Thymus (tissue), 11 donors: Measurements from ENCODE around the gene B3GNT5. TPM values are rescaled to one million over a fixed set of nuclear protein-coding genes. Genes with fewer than 3 reads are reported as not detected.

Experiments
- DNase-seq, 9 donors: peaks; one replicate each; pipeline ENCODE4 v3.0.0-alpha.2; 2013; ENCODE audit warnings: low spot score in 9 of 9, low read depth in 6 of 9, missing footprints in 1 of 9
- H3K27ac ChIP-seq, 2 donors: one replicate each; pipeline ENCODE4 v1.5.1; 2013; ENCODE audit warnings: control low read depth in 1 of 2, low read depth in 1 of 2, low read length in 1 of 2, mild to moderate bottlenecking in 1 of 2, moderate library complexity in 1 of 2
- H3K27me3 ChIP-seq, 2 donors: one replicate each; pipeline ENCODE4 v1.5.1; 2013; ENCODE audit warnings: low read length in 1 of 2; ENCODE audit not compliant: control insufficient read depth in 2 of 2, insufficient read depth in 1 of 2
- H3K36me3 ChIP-seq, 2 donors: one replicate each; pipeline ENCODE4 v1.5.1; 2013; ENCODE audit warnings: low read length in 1 of 2, mild to moderate bottlenecking in 1 of 2, moderate library complexity in 1 of 2; ENCODE audit not compliant: control insufficient read depth in 2 of 2, insufficient read depth in 2 of 2
- H3K4me1 ChIP-seq, 2 donors: one replicate each; pipeline ENCODE4 v1.5.1; 2013; ENCODE audit warnings: low read length in 2 of 2; ENCODE audit not compliant: control insufficient read depth in 2 of 2, insufficient read depth in 2 of 2
- H3K4me3 ChIP-seq, 2 donors: one replicate each; pipeline ENCODE4 v1.5.1; 2013; ENCODE audit warnings: low read length in 2 of 2, control low read depth in 1 of 2, mild to moderate bottlenecking in 1 of 2
- H3K9me3 ChIP-seq, 2 donors: one replicate each; pipeline ENCODE4 v1.5.1; 2013; ENCODE audit warnings: low read length in 1 of 2, mild to moderate bottlenecking in 1 of 2; ENCODE audit not compliant: control insufficient read depth in 2 of 2, insufficient read depth in 1 of 2
- WGBS: extraction: QIAGEN DNeasy Blood & Tissue Kit; methylation state at CpG from one replicate; pipeline ENCODE4 v1.1.7; 2013; 5-methylcytosine and 5-hydroxymethylcytosine counted together
- polyA plus RNA-seq: library from polyadenylated mRNA; stranded (reverse); fragments of 200-250 nt; gene quantifications from one replicate; pipeline ENCODE4 v1.2.3, GENCODE V29; 2013
- total RNA-seq: library from RNA; stranded (reverse); fragments of 120-200 nt; gene quantifications from one replicate; pipeline ENCODE4 v1.2.4, GENCODE V29; 2013
- donor health status: healthy.

Gene B3GNT5
- total and polyA plus RNA-seq, 2 donors = 1.7 to 10.5 TPM

DNA sequence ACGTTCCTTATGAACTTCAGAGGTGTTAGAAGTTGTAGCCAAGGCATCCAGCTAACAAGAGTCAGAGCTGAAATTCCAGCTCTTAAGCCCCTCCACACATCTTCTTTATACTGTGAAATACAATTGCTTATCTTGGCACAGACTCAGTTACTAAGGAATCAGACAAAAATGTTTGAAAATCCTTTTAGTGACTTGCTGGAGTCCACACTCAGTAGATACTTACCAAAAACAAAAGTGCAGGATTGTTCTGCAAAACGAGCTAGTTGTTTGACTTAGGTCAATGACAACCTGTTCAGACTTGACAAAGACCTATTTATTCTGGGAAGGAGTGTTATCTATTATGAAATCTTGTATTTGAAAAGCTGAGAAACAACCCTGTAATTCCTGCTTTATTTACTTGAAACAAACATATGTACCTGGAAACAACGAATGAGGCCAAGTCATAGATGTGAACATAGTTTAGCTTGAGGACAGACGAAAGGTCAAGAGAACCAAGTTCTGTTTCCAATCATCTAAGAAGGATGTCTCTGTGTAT is 38.5 kb downstream of the B3GNT5 start:
- no peak for DNase-seq
- H3K4me3 ChIP-seq = no peak overlapping the region
- no peaks in the 10 kb centered on the region for H3K9me3 ChIP-seq
- no peaks in the 10 kb centered on the region for H3K4me1 ChIP-seq
- H3K36me3 ChIP-seq = no peaks in the 10 kb centered on the region
- H3K27me3 ChIP-seq = no peaks in the 10 kb centered on the region
- WGBS = 89% methylated on average over 4 of the region's 4 CpGs
- H3K27ac ChIP-seq = peak overlapping the region; percentile 36 to 61

DNA sequence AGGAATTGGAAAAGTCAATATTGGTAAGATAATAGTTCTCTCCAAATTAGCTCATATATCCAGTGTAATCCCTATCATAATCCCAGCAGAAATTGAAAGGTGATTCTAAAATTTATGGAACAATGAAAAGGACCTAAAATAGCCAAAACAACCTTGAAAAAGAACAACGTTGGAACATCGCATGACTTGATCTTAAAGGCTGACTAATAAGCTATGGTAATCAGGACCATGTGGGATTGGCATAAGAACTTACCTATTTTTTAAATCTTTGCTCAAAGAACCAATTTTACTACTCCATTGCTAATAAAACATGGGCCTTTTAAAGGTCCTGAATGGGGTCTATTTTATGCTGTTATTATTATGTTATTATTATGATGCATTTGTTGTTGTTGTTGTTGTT is 40.9 kb downstream of the B3GNT5 start:
- Histone ChIP-seq H3K4me3 (no peak overlapping the region), H3K36me3 (no peaks in the 10 kb centered on the region), H3K4me1 (peaks cover 0 to 4% of the 10 kb centered on the region in 2 donors), H3K27ac (no peak overlapping the region), H3K27me3 (no peaks in the 10 kb centered on the region), H3K9me3 (peaks cover 0 to 5% of the 10 kb centered on the region in 2 donors)
- WGBS = 97% methylated on average over 2 of the region's 2 CpGs
- DNase-seq = no peak

DNA sequence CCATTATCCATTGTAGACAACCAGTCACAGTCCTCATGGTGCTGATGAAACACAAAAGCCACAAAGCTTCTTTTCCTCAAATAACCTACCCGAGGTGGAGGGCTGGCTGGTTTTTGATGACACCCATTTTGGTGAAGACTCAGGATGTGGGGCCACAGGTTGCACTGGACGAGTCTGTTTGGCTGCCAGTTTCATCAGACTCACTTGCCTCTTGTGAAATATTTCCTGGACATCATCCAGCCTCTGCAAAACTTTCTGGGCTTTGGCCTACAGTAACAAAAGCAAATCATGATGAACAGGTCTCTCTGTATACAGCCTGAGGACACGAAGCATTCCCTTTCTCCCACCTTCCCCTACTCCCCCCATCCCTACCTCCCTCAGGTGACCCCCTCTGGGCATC is 42.2 kb downstream of the B3GNT5 start:
- Histone ChIP-seq H3K27ac (no peak overlapping the region), H3K9me3 (peaks cover 0 to 6% of the 10 kb centered on the region in 2 donors)
- 86% methylated on average over 3 of the region's 3 CpGs for WGBS

DNA sequence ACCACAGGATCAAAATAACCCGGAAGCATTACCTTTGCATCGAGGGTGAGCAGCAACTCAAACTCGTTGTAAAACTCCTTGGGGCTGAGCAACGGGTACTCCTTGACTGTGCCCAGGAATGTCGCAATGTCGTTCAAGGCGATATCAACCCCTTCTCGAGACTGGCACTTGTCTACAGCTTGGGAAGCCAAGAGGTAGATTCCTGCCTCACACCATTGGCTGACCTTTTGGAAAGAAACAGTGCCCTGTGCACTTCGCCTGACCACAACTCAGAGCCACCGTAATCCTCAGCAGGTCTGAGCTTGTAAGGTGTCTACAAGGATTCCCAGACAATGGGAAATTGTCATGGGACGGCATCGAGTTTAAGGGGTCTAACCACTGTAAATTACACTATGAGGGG is 43.9 kb downstream of the B3GNT5 start:
- Histone ChIP-seq H3K36me3 (no peaks in the 10 kb centered on the region), H3K27me3 (no peaks in the 10 kb centered on the region), H3K9me3 (peaks cover 0 to 6% of the 10 kb centered on the region in 2 donors), H3K4me1 (peaks cover 3 to 8% of the 10 kb centered on the region in 2 donors), H3K27ac (no peak overlapping the region), H3K4me3 (no peak overlapping the region)
- DNase-seq = no peak
- WGBS = 96% methylated on average over 12 of the region's 12 CpGs

More for the DNA sequence above, 42.2 kb downstream of the B3GNT5 start:
- no peak overlapping the region for H3K4me3 ChIP-seq
- peaks cover 0 to 6% of the 10 kb centered on the region in 2 donors for H3K4me1 ChIP-seq
- H3K27me3 ChIP-seq = no peaks in the 10 kb centered on the region
- DNase-seq = no peak
- H3K36me3 ChIP-seq = no peaks in the 10 kb centered on the region

DNA sequence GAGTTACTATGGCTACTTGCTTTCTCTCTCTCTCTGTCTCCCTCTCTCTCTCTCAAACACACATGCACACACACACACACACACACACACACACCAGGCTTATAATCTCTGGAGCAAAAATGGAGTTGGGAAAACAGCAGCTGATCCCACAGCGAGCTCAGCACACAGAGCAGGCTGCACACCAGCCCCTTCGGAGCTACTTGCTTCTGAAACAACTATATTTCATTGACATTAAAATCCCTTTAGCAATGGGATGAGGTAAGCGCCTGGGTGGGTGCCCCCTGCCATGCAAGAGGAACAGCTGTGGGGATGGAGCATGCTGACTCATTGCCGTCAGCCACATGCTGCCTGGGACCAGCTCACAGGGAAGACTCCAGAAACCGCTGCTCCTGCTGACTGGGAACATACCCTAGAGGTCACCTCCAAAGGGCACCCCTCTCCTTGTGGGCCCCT is 45.7 kb downstream of the B3GNT5 start:
- no peak overlapping the region for H3K4me3 ChIP-seq
- WGBS = 49% methylated on average over 5 of the region's 5 CpGs
- peaks cover 3 to 12% of the 10 kb centered on the region in 2 donors for H3K4me1 ChIP-seq
- no peaks in the 10 kb centered on the region for H3K36me3 ChIP-seq
- H3K9me3 ChIP-seq = peaks cover 0 to 6% of the 10 kb centered on the region in 2 donors
- no peaks in the 10 kb centered on the region for H3K27me3 ChIP-seq
- DNase-seq = no peak
- no peak overlapping the region for H3K27ac ChIP-seq

DNA sequence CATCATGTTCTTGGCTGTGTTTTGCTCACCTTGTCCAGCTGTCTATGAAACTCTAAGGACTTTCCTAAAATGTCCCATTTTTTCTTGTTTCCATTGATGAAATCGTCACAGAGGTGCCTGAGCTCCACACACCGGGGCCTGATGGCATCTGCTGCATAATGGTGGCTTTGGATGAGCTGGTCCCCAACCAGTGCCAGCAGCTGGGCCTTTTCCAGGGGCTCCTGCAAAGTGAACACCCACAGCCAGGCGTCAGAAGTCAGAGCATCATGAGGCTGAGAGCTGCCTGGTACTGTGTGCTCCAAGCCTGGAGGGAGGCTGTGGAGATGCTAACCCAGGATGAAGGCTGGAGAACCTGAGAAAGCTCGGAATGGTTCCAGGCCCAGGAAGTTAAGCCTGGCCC is 46.9 kb downstream of the B3GNT5 start:
- WGBS = 97% methylated on average over 4 of the region's 4 CpGs
- no peak overlapping the region for H3K27ac ChIP-seq

DNA sequence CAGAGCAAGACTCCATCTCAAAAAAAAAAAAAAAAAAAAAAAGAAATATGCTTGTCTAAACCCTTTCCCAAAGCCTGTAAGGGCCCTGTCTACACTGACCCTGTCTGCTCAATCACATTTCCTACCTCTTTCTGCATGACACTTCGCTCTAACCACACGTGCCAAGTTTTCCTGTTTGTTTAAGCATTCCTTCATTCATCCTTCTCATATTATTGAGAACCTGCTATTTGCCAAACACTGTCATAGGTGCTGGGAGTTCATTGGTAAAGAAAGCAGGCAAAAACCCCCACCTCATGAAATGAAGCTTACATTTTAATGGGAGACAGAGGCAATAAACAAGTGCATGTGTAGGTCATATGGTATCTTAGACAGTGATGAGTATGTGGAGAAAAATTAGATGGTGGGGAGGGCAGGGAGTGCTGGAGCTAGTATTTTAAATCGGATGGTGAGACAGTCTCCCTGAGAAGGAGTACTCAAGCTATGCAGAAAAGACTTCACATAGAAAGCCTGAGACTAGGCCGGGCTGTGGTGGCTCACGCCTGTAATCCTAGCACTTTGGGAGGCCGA is 48.0 kb downstream of the B3GNT5 start:
- H3K4me1 ChIP-seq = peaks cover 3 to 12% of the 10 kb centered on the region in 2 donors
- no peak overlapping the region for H3K27ac ChIP-seq
- no peaks in the 10 kb centered on the region for H3K36me3 ChIP-seq
- WGBS = 96% methylated on average over 6 of the region's 6 CpGs
- no peaks in the 10 kb centered on the region for H3K27me3 ChIP-seq
- peaks cover 0 to 6% of the 10 kb centered on the region in 2 donors for H3K9me3 ChIP-seq
- DNase-seq = no peak
- H3K4me3 ChIP-seq = no peak overlapping the region

More for the DNA sequence above, 46.9 kb downstream of the B3GNT5 start:
- Histone ChIP-seq H3K9me3 (peaks cover 0 to 6% of the 10 kb centered on the region in 2 donors), H3K27me3 (no peaks in the 10 kb centered on the region), H3K4me1 (peaks cover 3 to 12% of the 10 kb centered on the region in 2 donors), H3K4me3 (no peak overlapping the region), H3K36me3 (no peaks in the 10 kb centered on the region)
- no peak for DNase-seq

DNA sequence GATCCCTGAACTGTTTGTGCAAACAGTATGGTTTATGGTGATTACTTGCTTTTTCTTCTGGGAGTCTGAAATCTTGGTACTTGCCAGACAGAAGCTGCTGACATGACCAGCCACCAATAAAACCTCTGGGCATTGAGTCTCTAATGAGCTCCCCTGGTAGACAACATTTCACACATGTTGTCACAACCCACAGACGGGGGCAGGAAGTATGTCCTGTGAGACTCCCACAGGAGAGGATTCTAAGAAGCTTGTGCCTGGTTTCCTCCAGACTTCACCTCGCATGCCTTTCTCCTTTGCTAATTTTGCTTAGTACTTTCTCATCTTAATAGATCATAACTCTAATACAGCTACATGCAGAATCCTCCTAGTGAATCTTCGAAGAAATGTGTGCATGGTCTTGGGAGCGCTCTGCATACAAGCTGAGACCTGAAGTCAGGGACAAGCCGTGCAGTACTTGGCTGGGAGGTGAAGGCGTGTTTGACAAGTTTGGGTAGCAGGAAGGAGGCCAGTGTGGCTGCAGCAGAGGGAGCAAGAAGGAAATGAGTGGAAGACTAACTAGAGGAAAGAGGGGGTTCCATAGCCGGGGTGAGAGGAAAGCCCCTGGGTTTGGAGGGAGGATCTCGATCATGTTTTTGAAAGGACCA is 49.0 kb downstream of the B3GNT5 start:
- Histone ChIP-seq H3K27ac (no peak overlapping the region), H3K9me3 (peaks cover 0 to 6% of the 10 kb centered on the region in 2 donors), H3K4me3 (no peak overlapping the region), H3K36me3 (no peaks in the 10 kb centered on the region), H3K27me3 (no peaks in the 10 kb centered on the region), H3K4me1 (peaks cover 5 to 21% of the 10 kb centered on the region in 2 donors)
- no peak for DNase-seq
- 75% methylated on average over 8 of the region's 8 CpGs for WGBS

DNA sequence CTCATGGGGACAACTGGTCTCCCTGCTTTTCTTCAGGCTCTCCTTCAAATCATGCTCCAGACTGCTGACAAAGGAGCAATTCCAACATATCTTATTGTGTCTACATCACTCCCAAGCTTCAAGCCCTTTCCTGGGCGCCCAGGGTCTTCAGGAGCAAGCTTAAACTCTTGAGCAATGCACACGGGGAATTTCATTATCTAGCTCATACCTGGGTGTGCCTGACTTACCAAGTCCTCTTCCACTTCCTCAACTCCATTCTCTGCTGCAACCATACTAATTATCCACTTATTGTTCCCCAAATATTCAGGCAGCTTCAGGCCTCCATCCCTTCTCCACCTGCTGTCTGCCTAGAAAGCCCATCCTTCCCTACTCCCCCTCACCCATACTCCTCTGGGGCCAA is 50.6 kb downstream of the B3GNT5 start:
- H3K4me1 ChIP-seq = peaks cover 5 to 28% of the 10 kb centered on the region in 2 donors
- H3K4me3 ChIP-seq = no peak overlapping the region
- H3K9me3 ChIP-seq = peaks cover 0 to 4% of the 10 kb centered on the region in 2 donors
- no peak overlapping the region for H3K27ac ChIP-seq
- 98% methylated on average over 2 of the region's 2 CpGs for WGBS
- H3K27me3 ChIP-seq = no peaks in the 10 kb centered on the region
- no peak for DNase-seq
- H3K36me3 ChIP-seq = no peaks in the 10 kb centered on the region
